Stimulated activated CD8-positive, alpha-beta memory T cell treated with anti-CD3 and anti-CD28 coated beads, Interleukin-4, amount 100 ng/mL, for 24 hours (primary cell): Measurements from ENCODE around the gene BPIFB6.

Source experiments
- DNase-seq: peaks from one replicate; pipeline ENCODE4 v3.0.0-alpha.2; 2020; ENCODE audit warnings: low read depth

The BPIFB6 gene

DNA sequence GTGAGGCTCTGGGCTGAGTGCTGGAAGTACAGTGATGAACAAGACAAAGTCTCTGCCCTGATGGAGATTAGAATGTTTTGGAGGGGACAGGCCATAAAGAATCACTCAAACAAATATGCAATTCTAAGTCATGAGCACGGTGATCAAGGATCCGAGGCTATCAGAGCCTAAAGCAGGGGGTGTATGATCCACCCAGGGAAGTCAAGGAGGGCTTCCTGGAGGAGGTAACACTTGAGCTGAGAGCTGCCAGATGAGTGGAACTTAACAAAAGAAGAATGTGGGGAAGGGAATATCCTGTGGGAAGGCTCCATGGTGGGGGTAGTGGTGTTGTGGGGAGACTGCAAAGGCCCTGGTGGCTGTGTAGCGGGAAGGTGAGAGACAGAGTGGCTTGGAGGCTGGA is 60.2 kb downstream of the BPIFB6 start:
- DNase-seq: no peak

DNA sequence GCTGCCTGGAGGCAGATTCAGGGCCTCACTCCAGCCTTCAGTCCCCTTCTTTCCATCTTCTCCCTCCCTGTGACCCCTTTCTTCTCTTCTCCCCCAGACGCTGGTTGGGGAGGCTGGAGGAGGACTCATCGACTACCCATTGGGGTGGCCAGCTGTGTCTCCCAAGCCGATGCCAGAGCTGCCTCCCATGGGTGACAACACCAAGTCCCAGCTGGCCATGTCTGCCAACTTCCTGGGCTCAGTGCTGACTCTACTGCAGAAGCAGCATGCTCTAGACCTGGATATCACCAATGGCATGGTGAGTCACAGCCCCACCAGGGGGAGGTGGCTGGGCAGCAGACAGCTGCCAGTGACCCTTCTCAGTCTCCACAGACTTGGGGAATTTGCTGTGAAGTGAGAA is 60.9 kb downstream of the BPIFB6 start:
- DNase-seq: no peak

DNA sequence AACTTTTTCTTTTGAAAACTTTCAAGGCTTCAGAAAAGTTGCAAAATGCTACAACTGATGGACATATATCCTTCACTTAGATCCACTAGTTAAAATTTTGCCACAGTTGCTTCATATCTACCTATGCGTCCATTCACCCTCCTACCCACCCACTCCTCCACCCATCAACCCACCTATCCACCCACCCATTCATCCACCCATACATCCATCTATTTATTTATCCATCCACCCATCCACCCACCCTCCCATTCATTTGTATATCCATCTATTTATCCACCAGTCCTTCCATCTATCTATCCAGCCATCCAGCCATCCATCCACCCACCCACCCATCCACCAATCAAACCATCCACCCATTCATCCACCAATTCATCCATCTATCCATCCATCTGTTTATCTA is 61.6 kb downstream of the BPIFB6 start:
- DNase-seq: no peak

DNA sequence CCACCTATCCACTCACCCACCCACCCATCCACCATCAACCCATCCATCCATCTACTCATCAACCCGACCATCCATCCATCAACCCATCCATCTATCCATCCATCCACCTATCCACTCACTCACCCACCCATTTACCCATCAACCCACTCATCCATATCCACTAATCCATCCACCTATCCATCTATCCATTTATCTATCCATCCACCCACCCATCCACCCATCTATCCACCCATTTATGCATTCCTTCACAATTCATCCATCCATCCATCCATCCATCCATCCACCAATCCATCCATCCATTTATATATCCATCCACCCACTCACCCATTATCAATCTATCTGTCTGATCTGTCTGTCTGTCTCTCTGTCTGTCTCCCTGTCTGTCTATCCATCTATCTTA is 62.1 kb downstream of the BPIFB6 start:
- no peak for DNase-seq
